Heart left ventricle (tissue), 16 donors: Measurements from ENCODE around the gene REPIN1. TPM values are rescaled to one million over a fixed set of nuclear protein-coding genes. Genes with fewer than 3 reads are reported as not detected.
A peak's percentile ranks its signal among the peaks of the same experiment; 100 is the strongest.

Experiments used
- ATAC-seq, 4 donors: fragments of 200-7000 bp; cut with Tn5 transposase; one replicate each; pipeline ENCODE4 v1.9.1; 2020 to 2022; ENCODE audit warnings: moderate library complexity in 4 of 4, mild to moderate bottlenecking in 3 of 4, moderate number of reproducible peaks in 1 of 4
- DNase-seq, 5 donors: peaks; one replicate each; pipeline ENCODE4 v3.0.0-alpha.2; 2020
- H3K27ac ChIP-seq, 12 donors: fragments of 200-600 bp; sonication (generic) in 4 of 12; one replicate each; pipeline versions ENCODE4 v1.5.0 to v1.8.0; 2016 to 2022; ENCODE audit warnings: mild to moderate bottlenecking in 2 of 12
- H3K27me3 ChIP-seq, 9 donors: fragments of 200-600 bp; sonication (generic) in 2 of 9; one replicate each; pipeline versions ENCODE4 v1.5.1 to v1.8.0; 2016 to 2022; ENCODE audit warnings: mild to moderate bottlenecking in 3 of 9
- H3K36me3 ChIP-seq, 9 donors: fragments of 200-600 bp; sonication (generic) in 2 of 9; one replicate each; pipeline versions ENCODE4 v1.5.0 to v1.8.0; 2018 to 2022; ENCODE audit warnings: mild to moderate bottlenecking in 2 of 9
- H3K4me1 ChIP-seq, 12 donors: fragments of 200-600 bp; sonication (generic) in 4 of 12; one replicate each; pipeline versions ENCODE4 v1.5.0 to v1.8.0; 2016 to 2022; ENCODE audit warnings: mild to moderate bottlenecking in 3 of 12
- H3K4me3 ChIP-seq, 12 donors: fragments of 200-600 bp; sonication (generic) in 4 of 12; one replicate each; pipeline versions ENCODE4 v1.5.0 to v1.8.0; 2017 to 2022; ENCODE audit warnings: mild to moderate bottlenecking in 9 of 12, moderate library complexity in 4 of 12
- H3K9me3 ChIP-seq, 12 donors: fragments of 200-600 bp; sonication (generic) in 4 of 12; one replicate each; pipeline versions ENCODE4 v1.5.0 to v1.8.0; 2016 to 2022; ENCODE audit warnings: mild to moderate bottlenecking in 1 of 12
- CTCF ChIP-seq, 12 donors: fragments of 200-600 bp; sonication (generic) in 4 of 12; IDR thresholded peaks; one replicate each; pipeline versions ENCODE4 v1.5.0 to v1.8.0; 2018 to 2022; ENCODE audit warnings: antibody characterized with exemption in 12 of 12, mild to moderate bottlenecking in 5 of 12
- POLR2A ChIP-seq, 2 donors: fragments of 450-650 bp; IDR thresholded peaks; one replicate each; pipeline ENCODE4 v1.6.1; 2017; ENCODE audit warnings: antibody characterized with exemption in 2 of 2, mild to moderate bottlenecking in 2 of 2, moderate library complexity in 2 of 2
- WGBS, 4 donors: extraction: QIAGEN DNeasy Blood & Tissue Kit in 2 of 4; methylation state at CpG; one replicate each; pipeline versions ENCODE4 v1.1.5 to v1.1.7; 2013 to 2018; 5-methylcytosine and 5-hydroxymethylcytosine counted together
- intact Hi-C, 10 donors: fragments of 100-400 bp; cut with DNase I; formaldehyde crosslinking; loops; one replicate each; pipeline versions ENCODE4 v1.11.1 to v1.14.2; 2022
- polyA plus RNA-seq, 2 donors: library from polyadenylated mRNA; stranded (reverse); fragments of 200-250 nt; gene quantifications; one replicate each; pipeline ENCODE4 v1.2.3, GENCODE V29; 2013
- total RNA-seq, 9 donors: library from RNA; depleted of rRNA in 2 of 9; stranded (reverse); fragments of >200 nt in 2 of 9; fragmentation: NEBNext Ultra II Directional in 3 of 9; extraction: Animal tissue kit (Norgen Biotek cat#: 25700) in 3 of 9; gene quantifications; one replicate each; pipeline versions ENCODE4 v1.1.0 to v1.2.4, GENCODE V29; 2016 to 2023
- donor health status: ischemic (EF 13 %, LVEDD 7.1; RV severe dilation, severe dysfunction).
- donor health status: healthy with polysubstance abuse.
- donor health status: DM: no; HTN: yes; CAD: no.
- donor health status: DM: no; HTN: no; CAD: no.
- donor health status: ischemic (EF 25% LVEDD 6.9; RV normal size, moderate dysfunction).
- donor health status: ischemic (EF 25% LVEDD 5.7; RV mildly dilated, moderate dysfunction).
- donor health status: healthy.
- donor health status: DM: yes; HTN: yes; CAD: no.
- donor health status: ischemic (EF 35%, LVEDD 5.7; RV mildly dilated, moderate dysfunction).
- donor health status: nonischemic (EF 11% LVEDD 7.7; RV severe dilation, severe dysfunction).
- donor health status: DM: yes; HTN: yes; CAD: no.
- donor health status: PGD.
- donor health status: ischemic (EF 29% LVEDD 5.4; RV normal size, mild dysfunction).
- donor health status: nonischemic (EF 23%, LVEDD 6.1; RV moderate dilation, normal function).

Gene REPIN1
- total and polyA plus RNA-seq, 11 donors, result 49.8 to 141 (median 98.4) TPM

DNA sequence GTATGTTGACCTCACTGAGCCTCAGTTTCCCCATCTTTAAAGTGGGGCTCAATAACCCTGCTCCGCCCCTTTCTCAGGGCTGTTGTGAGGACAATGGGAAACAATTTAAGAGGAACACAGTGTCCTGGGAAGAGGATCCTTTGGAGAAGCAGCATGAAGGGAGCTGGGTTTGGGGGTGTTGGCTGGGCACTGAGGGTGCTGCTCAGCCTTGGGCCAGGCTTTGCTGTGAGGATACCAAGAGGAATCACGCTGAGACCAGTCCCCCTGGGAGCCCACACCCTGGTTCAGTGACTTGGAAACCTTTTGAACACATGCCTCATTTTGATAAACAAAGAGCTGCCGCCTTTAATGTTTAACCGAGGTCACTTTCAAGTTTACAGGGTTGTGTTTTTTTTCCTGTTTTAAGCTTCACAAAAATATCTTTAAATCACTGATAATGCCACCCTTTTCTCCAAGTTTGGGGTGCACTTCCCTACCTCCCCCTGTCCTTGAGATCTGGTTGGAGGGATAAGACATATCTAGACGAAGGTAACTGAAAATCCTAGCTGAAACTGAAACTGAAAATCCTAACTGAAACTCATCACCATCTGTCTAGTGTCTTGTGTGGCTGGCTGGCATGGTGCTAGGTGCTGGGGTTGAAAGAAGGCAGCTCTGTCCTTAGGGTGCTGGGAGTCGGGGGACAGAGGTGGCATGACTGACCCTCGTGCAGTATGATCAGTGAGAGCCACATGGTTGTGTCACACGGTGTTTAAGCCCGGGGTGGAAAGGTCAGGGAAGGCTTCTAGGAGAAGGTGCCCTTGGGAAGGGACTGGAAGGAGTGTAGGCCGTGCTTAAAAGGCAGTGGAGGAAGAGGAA lies 38.2 kb downstream of the REPIN1 start:
- H3K27ac ChIP-seq, result peak overlapping the region; percentile 86 to 98 (median 96)
- ATAC-seq (no peak), DNase-seq (peak in 3 of 5 donors; percentile 24 to 47 (median 26))
- TF ChIP-seq POLR2A (IDR thresholded peaks at IDR 0.05) (no peak), CTCF (IDR thresholded peaks at IDR 0.05) (no peak)
- H3K36me3 ChIP-seq, result peaks cover 0 to 16% (median 0%) of the 10 kb centered on the region in 9 donors
- H3K4me3 ChIP-seq, result peak overlapping the region in 8 of 12 donors; percentile 66 to 80 (median 74)
- no peaks in the 10 kb centered on the region for H3K27me3 ChIP-seq
- intact Hi-C loops, result loop anchor here in 5 of 10 donors (5.0 to 10.0 kb wide), 4 partner anchors 34 to 532 kb away; partner anchors contain the start of genes REPIN1 (in 3 of the 5) and ATP6V0E2 (in 1 of the 5)
- H3K9me3 ChIP-seq, result no peaks in the 10 kb centered on the region
- H3K4me1 ChIP-seq, result peaks cover 0 to 34% (median 22%) of the 10 kb centered on the region in 12 donors
- WGBS, 4 donors, result 45 to 55% (median 51%) methylated on average over 10 of the region's 10 CpGs

- no peak overlapping the region for H3K4me3 ChIP-seq
These were observed 39.2 kb downstream of the REPIN1 start for GRCh38 chr7:150407588-150408392.

DNA sequence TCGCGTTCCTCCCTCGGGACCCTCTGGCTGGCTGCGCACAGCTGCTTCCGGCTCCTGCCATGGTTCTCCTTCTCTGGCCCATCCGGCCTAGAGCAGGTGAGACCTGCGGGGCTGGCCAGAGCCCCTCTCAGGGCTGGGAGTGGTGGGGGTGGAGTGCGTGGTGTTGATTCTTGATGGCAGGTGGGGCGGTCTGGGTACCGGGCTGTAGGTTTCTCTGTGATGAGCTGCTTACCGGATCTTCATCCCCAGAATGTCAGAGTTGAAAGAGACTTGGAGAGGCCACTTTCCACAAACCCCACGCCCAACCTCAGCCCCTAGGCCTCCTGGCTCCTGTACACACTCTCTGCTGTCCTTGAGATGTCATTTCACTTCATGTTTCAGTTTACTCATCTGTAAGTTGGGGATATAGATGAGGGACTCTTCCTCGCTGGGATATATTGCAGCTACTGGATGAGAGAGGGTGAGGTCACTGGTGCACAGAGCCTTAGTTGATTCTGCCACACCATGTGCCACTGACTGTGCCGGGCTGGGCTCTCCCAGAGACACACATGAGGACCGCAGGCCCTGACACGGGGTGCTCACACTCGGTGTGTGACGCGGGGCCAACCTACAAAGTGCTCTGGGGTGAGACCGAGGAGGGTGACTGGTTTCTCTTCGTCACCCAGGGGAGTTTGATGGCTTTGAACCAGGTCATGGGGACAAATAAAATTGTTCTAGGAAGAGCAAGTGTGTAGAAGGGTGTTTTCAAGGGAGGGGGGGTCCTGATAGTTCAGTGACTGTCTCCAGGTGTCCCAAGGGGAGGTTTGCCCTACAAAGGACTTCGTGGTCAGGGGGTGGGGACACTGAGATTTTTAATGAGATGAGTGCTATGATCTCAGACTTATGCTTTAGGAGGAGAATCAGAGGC lies 40.0 kb downstream of the REPIN1 start:
- Histone ChIP-seq H3K9me3 (no peaks in the 10 kb centered on the region), H3K36me3 (peaks cover 0 to 16% (median 0%) of the 10 kb centered on the region in 9 donors), H3K27me3 (no peaks in the 10 kb centered on the region), H3K4me1 (peaks cover 0 to 31% (median 21%) of the 10 kb centered on the region in 12 donors), H3K27ac (no peak overlapping the region), H3K4me3 (no peak overlapping the region)
- intact Hi-C loops, result loop anchor here in 5 of 10 donors (5.0 to 10.0 kb wide), 4 partner anchors 36 to 534 kb away; partner anchors contain the start of genes REPIN1 (in 3 of the 5) and ATP6V0E2 (in 1 of the 5)
- TF ChIP-seq CTCF (IDR thresholded peaks at IDR 0.05), result no peak
- no peak for TF ChIP-seq POLR2A (IDR thresholded peaks at IDR 0.05)
- ATAC-seq, result no peak
- 89 to 93% (median 91%) methylated on average over 16 to 22 of the region's 22 CpGs for WGBS, 4 donors
- DNase-seq, result peak in 2 of 5 donors; percentile 23 to 30

More at GRCh38 chr7:150407588-150408392, 39.2 kb downstream of the REPIN1 start:
- intact Hi-C loops, result loop anchor here in 5 of 10 donors (5.0 to 10.0 kb wide), 4 partner anchors 35 to 533 kb away; partner anchors contain the start of genes REPIN1 (in 3 of the 5) and ATP6V0E2 (in 1 of the 5)
- DNase-seq, result peak in 2 of 5 donors; percentile 30 to 65
- Histone ChIP-seq H3K9me3 (no peaks in the 10 kb centered on the region), H3K27ac (peak overlapping the region in 3 of 12 donors; percentile 96 to 97 (median 96)), H3K4me1 (peaks cover 0 to 34% (median 22%) of the 10 kb centered on the region in 12 donors), H3K27me3 (no peaks in the 10 kb centered on the region), H3K36me3 (peaks cover 0 to 16% (median 0%) of the 10 kb centered on the region in 9 donors)
- WGBS, 4 donors, result 95 to 97% (median 96%) methylated on average over 69 to 91 of the region's 91 CpGs
- ATAC-seq, result no peak
- no peak for TF ChIP-seq POLR2A (IDR thresholded peaks at IDR 0.05)
- no peak for TF ChIP-seq CTCF (IDR thresholded peaks at IDR 0.05)
